ENCODE measurements around the gene MANSC1. TPM values are rescaled to one million over a fixed set of nuclear protein-coding genes. Genes with fewer than 3 reads are reported as not detected.

Gene MANSC1
- total RNA-seq, 1 experiment from 2014 or later: 27.5 TPM

DNA sequence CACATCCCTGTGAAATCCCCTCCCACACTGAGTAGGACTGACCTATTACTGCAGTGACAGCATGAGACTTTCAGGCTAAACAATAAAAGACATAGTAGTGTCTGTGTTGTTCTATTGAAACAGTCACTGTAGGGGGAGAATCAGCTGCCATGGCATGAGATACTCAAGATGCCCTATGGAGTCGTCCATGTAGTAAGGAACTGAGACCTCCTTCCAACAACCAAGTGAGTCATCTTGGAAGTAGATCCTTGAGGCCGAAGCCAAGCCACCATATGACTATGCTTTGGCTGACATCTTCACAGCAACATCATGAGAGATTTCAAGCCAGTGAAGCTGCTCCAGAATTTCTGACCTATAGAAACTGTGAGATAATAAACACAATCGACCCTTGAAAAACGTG is 71.1 kb downstream of the MANSC1 start:
- Histone ChIP-seq H3K27me3 (replicated peaks; ENCODE audit: control insufficient read depth, insufficient read depth, low read length) (no peaks in the 10 kb centered on the region), H3K9me3 (no peaks in the 10 kb centered on the region; the same call in 1 of the 2 replicates), H3K4me1 (no peaks in the 10 kb centered on the region), H3K36me3 (ENCODE audit: control insufficient read depth, insufficient read depth, low read length) (no peaks in the 10 kb centered on the region), H3K4me3 (ENCODE audit: low read depth, low read length) (no peak overlapping the region)
- no TSS peak for BruUV-seq (replicated peaks)
- CTCF ChIA-PET: no interaction called here
- DNase-seq: no peak
- Mint-ChIP-seq H3K36me3 (ENCODE audit: insufficient read depth, unreplicated experiment) (no peaks in the 10 kb centered on the region), H3K27ac (ENCODE audit: unreplicated experiment) (no peak overlapping the region), H3K9me3 (ENCODE audit: unreplicated experiment) (no peaks in the 10 kb centered on the region), H3K4me1 (ENCODE audit: low read depth, unreplicated experiment) (no peaks in the 10 kb centered on the region), H3K27me3 (ENCODE audit: insufficient read depth, unreplicated experiment) (no peaks in the 10 kb centered on the region), H3K4me3 (ENCODE audit: unreplicated experiment) (no peak overlapping the region)
- no peak for TF ChIP-seq CTCF (IDR thresholded peaks at IDR 0.05; ENCODE audit: insufficient read depth in 1 of 2, low read depth in 1 of 2, low read length in 1 of 2, severe bottlenecking in 1 of 2, unreplicated experiment in 1 of 2)
- intact Hi-C loops (cut with micrococcal nuclease; ENCODE audit: unreplicated experiment): no loop called here
- POLR2A ChIA-PET: no interaction called here

Other genes starting within 250 kb of the MANSC1 start
- gene LRP6, start 83.2 kb downstream of the MANSC1 start, total RNA-seq (2022): 72.7 and 78.4 TPM in 2 replicates
- 25.5 and 25.7 TPM in 2 replicates for gene BORCS5, start 6.8 kb upstream of the MANSC1 start, total RNA-seq (2022)
- gene DUSP16, start 212.6 kb upstream of the MANSC1 start, total RNA-seq (2022): 63.9 and 76.8 TPM in 2 replicates

Data from Caco-2 (cell line).